ENCODE data around the gene EPHB1.

EPHB1 gene

GRCh38 chr3:135197246-135197645, 402.2 kb downstream of the EPHB1 start:
- DNase-seq (ENCODE audit: low read depth): no peak
- in situ Hi-C loops (cut with HindIII; ENCODE audit: low sequenced_read_pairs): no loop called here
- TF ChIP-seq CTCF (IDR thresholded peaks at IDR 0.05; ENCODE audit: low read depth, low read length, missing control alignments): no peak
- H3K4me3 ChIP-seq (ENCODE audit: low read depth, low read length): no peak overlapping the region

- in situ Hi-C loops (cut with HindIII; ENCODE audit: low sequenced_read_pairs): no loop called here
- no peak for TF ChIP-seq CTCF (IDR thresholded peaks at IDR 0.05; ENCODE audit: low read depth, low read length, missing control alignments)
- DNase-seq (ENCODE audit: low read depth): no peak
- H3K4me3 ChIP-seq (ENCODE audit: low read depth, low read length): no peak overlapping the region
Measured at GRCh38 chr3:135197856-135198255, 402.8 kb downstream of the EPHB1 start.

GRCh38 chr3:135199137-135199536, 404.1 kb downstream of the EPHB1 start:
- in situ Hi-C loops (cut with HindIII; ENCODE audit: low sequenced_read_pairs): no loop called here
- TF ChIP-seq CTCF (IDR thresholded peaks at IDR 0.05; ENCODE audit: low read depth, low read length, missing control alignments): no peak
- no peak for DNase-seq (ENCODE audit: low read depth)
- H3K4me3 ChIP-seq (ENCODE audit: low read depth, low read length): no peak overlapping the region

GRCh38 chr3:135203026-135203425, 408.0 kb downstream of the EPHB1 start:
- in situ Hi-C loops (cut with HindIII; ENCODE audit: low sequenced_read_pairs): no loop called here
- DNase-seq (ENCODE audit: low read depth): no peak
- TF ChIP-seq CTCF (IDR thresholded peaks at IDR 0.05; ENCODE audit: low read depth, low read length, missing control alignments): no peak

GRCh38 chr3:135213213-135213612, 418.2 kb downstream of the EPHB1 start:
- in situ Hi-C loops (cut with HindIII; ENCODE audit: low sequenced_read_pairs): no loop called here
- no peak for DNase-seq (ENCODE audit: low read depth)
- no peak for TF ChIP-seq CTCF (IDR thresholded peaks at IDR 0.05; ENCODE audit: low read depth, low read length, missing control alignments)
- no peak overlapping the region for H3K4me3 ChIP-seq (ENCODE audit: low read depth, low read length)

More at GRCh38 chr3:135203026-135203425, 408.0 kb downstream of the EPHB1 start:
- H3K4me3 ChIP-seq (ENCODE audit: low read depth, low read length): no peak overlapping the region

GRCh38 chr3:135213822-135214221, 418.8 kb downstream of the EPHB1 start:
- H3K4me3 ChIP-seq (ENCODE audit: low read depth, low read length): no peak overlapping the region
- DNase-seq (ENCODE audit: low read depth): no peak
- in situ Hi-C loops (cut with HindIII; ENCODE audit: low sequenced_read_pairs): no loop called here
- no peak for TF ChIP-seq CTCF (IDR thresholded peaks at IDR 0.05; ENCODE audit: low read depth, low read length, missing control alignments)

GRCh38 chr3:135214400-135214799, 419.3 kb downstream of the EPHB1 start:
- TF ChIP-seq CTCF (IDR thresholded peaks at IDR 0.05; ENCODE audit: low read depth, low read length, missing control alignments): no peak
- no peak for DNase-seq (ENCODE audit: low read depth)
- in situ Hi-C loops (cut with HindIII; ENCODE audit: low sequenced_read_pairs): no loop called here
- no peak overlapping the region for H3K4me3 ChIP-seq (ENCODE audit: low read depth, low read length)
